C4-2B (cell line): Measurements from ENCODE around the gene CLCN3.
"Not testable (repeated sequence)": the region's sequence is repeated elsewhere in the genome, so short reads cannot be mapped to it uniquely, and the experiment has no call there.

ENCODE experiments used
- H3K27ac ChIP-seq: fragments of 450-650 bp; 2 replicates; pipeline ENCODE4 v1.5.1; 2017
- ZFX ChIP-seq: fragments of 450-650 bp; IDR thresholded peaks from 2 replicates; pipeline ENCODE4 v1.6.1; 2017
- TF ChIP-seq, protein P1 (sequence below): fragments of 450-650 bp; conservative IDR thresholded peaks from 2 replicates; pipeline ENCODE4 v1.5.1; 2017; ENCODE audit warnings: mild to moderate bottlenecking

The CLCN3 gene

DNA sequence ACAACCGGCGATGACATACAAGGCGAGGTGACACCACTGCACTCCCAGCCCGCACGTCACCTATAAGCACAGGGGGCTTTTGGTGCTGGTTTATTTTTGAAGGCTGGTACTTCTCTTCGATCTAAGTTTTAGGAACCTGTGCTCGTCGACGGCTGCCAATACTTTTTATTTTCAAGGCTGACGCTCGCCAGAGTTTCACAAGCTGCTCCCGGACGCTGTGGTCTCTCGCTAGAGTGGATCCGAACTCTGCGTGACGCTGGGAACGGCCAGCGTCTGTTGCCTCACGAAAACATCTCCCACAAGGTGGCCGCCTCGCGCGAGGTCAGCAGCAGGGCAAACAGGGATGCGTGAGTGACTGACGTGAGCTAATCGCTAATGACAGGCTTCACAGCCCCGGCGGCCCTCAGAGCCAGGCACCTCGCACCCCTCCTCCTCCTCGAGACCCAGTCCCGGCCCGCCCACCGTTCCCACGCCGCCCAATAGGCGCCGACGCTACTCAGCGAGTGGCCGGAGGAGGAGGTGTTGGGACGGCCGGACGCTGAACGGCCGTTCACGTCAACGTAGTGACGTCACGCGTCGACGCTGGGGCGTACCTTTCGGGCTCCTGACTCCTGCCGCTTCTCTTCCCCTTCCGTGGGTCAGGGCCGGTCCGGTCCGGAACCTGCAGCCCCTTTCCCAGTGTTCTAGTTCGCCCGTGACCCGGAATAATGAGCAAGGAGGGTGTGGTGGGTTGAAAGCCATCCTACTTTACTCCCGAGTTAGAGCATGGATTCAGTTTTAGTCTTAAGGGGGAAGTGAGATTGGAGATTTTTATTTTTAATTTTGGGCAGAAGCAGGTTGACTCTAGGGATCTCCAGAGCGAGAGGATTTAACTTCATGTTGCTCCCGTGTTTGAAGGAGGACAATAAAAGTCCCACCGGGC, at the start of gene CLCN3:
Gene CLCN3 (plus strand): TSS at position 621 of the 922 bp plus-strand sequence. CDS start 15,351 bp downstream, outside the sequence.
- no peak for TF ChIP-seq ZFX
- TF ChIP-seq, protein P1, sequence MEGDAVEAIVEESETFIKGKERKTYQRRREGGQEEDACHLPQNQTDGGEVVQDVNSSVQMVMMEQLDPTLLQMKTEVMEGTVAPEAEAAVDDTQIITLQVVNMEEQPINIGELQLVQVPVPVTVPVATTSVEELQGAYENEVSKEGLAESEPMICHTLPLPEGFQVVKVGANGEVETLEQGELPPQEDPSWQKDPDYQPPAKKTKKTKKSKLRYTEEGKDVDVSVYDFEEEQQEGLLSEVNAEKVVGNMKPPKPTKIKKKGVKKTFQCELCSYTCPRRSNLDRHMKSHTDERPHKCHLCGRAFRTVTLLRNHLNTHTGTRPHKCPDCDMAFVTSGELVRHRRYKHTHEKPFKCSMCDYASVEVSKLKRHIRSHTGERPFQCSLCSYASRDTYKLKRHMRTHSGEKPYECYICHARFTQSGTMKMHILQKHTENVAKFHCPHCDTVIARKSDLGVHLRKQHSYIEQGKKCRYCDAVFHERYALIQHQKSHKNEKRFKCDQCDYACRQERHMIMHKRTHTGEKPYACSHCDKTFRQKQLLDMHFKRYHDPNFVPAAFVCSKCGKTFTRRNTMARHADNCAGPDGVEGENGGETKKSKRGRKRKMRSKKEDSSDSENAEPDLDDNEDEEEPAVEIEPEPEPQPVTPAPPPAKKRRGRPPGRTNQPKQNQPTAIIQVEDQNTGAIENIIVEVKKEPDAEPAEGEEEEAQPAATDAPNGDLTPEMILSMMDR, result no peak
- peak within 1 kb of the TSS; percentile 87 for H3K27ac ChIP-seq

DNA sequence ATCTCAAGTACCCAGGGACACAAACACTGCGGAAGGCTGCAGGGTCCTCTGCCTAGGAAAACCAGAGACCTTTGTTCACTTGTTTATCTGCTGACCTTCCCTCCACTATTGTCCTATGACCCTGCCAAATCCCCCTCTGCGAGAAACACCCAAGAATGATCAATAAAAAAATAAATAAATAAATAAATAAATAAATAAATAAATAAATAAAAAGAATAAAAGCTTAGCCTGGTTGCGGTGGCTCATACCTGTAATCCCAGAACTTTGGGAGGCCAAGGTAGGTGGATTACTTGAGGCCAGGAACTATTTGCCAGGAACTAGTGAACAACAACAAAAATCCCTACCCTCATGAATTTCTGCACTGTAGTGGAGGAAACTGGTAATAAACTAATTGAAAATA, 49.4 kb upstream of the CLCN3 start:
- H3K27ac ChIP-seq, result not testable (repeated sequence)

DNA sequence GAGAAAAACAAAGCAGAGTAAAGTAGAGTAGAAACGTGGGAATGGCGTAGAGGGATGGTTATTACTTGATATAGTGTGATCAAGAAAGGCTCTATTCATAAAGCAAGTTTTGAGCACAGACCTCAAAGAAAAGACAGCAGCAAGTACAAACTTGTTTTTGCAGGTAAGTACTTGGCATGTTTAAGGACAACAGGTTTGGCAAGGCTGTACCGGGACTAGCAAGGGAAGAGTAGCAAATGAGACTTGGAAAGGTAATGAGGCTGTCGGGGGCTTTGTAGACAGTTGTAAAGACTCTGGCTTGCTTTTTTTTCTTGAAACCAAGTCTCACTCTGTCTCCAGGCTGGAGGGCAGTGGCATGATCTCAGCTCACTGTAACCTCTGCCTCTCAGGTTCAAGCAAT, 48.9 kb upstream of the CLCN3 start:
- TF ChIP-seq, protein P1, result no peak
- TF ChIP-seq ZFX, result no peak

DNA sequence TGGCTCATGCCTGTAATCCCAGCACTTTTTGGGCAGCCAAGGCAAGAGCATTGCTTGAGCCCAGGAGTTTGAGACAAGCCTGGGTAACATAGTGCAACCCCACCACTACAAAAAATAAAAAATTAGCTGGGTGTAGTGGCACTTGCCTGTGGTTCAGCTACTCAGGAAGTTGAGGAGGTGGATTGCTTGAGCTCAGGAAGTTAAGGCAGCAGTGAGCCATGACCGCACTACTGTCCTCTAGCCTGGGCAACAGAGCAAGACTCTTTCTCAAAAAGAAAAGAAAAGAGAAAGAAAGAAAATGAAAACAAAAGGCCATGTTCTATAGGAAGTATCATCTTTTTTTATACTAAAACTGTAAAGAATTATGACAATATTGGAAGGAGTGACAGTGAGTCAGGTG, 46.5 kb upstream of the CLCN3 start:
- TF ChIP-seq ZFX, result no peak
- TF ChIP-seq, protein P1, result no peak
- H3K27ac ChIP-seq, result no peak overlapping the region

More for the DNA sequence above, 48.9 kb upstream of the CLCN3 start:
- H3K27ac ChIP-seq, result no peak overlapping the region

DNA sequence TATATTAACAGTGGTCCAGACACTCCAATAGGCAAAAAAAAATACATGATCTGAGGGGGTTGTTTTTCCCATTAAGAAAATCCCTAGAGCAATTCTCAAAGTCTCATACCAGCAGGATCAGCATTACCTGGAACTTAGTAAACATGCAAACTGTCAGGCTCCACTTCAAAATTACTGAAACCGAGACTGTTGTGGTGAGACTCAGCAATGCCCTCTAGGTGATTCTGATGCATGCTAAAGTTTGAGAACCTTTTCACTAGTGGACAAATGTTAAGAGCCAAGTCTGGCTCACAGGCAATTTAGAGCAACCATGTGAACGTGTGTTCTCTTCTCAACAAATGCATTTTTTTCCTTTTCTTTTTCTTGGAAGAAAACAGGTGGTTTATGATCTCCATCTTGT, 38.2 kb upstream of the CLCN3 start:
- H3K27ac ChIP-seq, result no peak overlapping the region
- TF ChIP-seq ZFX, result no peak
- TF ChIP-seq, protein P1, result no peak

DNA sequence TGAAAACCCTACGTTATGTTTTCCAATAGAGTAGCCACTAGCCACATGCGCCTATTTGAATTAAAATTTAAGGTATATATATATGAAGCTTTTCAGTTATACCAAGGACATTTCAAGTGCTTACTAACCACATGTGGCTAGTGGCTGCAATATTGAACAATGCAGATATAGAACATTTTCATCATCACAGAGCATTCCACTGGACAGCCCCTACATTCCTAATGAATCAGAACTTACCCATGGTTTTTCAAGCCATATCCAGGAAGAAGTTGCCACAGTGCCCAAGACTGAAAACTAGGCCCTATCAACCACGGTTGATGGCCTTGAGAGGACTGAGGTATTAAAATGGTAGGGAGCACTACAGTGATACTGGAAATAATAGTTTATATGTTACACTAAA, 37.7 kb upstream of the CLCN3 start:
- TF ChIP-seq, protein P1, result no peak
- no peak for TF ChIP-seq ZFX
- H3K27ac ChIP-seq, result no peak overlapping the region

DNA sequence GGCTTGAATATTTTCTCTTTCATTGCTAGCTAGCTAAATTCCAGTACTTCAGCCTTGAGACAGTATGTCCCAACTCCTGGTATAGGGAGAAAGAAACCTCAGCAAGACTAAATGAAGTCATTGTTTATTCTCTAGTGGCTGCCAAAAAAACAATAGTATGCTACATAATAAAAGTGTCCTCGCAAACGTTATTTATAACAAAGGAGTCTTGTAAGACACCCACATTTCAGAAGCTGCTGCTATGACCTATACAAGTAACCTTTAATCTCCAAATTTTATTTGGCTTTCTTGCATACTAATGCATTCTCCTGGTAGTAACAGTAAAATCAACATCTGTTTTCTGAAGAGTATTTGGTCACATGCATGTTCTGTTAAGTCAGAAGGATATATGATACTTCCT, 36.8 kb upstream of the CLCN3 start:
- no peak overlapping the region for H3K27ac ChIP-seq
- TF ChIP-seq ZFX, result no peak
- TF ChIP-seq, protein P1, result no peak

DNA sequence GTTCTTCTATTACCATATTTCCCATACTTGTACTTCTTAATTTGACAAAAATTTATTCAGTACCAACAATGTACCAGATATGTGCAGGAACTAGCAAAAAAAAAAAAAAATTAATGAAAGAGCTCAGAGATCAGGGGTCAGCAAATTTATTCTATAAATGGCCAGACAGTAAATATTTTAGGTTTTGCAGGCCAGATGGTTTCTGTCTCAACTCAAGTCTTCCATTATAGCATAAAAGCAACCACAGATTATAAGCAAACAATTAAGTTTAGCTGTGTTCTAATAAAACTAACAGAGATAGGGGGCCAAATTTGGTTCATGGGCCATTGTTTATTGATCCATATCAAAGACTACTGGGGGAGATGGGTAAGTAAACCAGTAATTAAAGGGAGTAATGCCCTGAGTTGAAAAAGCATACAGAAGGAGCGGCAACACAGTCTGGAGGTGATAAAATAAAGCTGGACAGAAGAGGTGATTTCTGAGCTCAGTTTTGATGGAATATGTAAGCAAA, 27.3 kb upstream of the CLCN3 start:
- TF ChIP-seq ZFX, result no peak
- TF ChIP-seq, protein P1, result no peak
- H3K27ac ChIP-seq, result no peak overlapping the region
